PC-3 (cell line): ENCODE data around the gene HINFP.

Experiments
- EZH2 ChIP-seq: fragments of 300-600 bp; sonication (generic); IDR thresholded peaks from one replicate; pipeline ENCODE4 v1.6.1; 2017; ENCODE audit warnings: antibody characterized with exemption, mild to moderate bottlenecking, low read length; ENCODE audit not compliant: unreplicated experiment
- EZH2phosphoT487 ChIP-seq: fragments of 300-600 bp; sonication (generic); IDR thresholded peaks from 2 replicates; pipeline ENCODE4 v1.6.1; 2018; ENCODE audit warnings: mild to moderate bottlenecking, antibody characterized with exemption, low read length, borderline replicate concordance
- TF ChIP-seq, protein P1 (sequence below): fragments of 300-600 bp; sonication (generic); conservative IDR thresholded peaks from 2 replicates; pipeline ENCODE4 v1.5.1; 2017; ENCODE audit warnings: antibody characterized with exemption, low read depth, mild to moderate bottlenecking, low read length

GRCh38 chr11:119120639-119121007 lies 757 bp upstream of the HINFP start:
- TF ChIP-seq, protein P1, sequence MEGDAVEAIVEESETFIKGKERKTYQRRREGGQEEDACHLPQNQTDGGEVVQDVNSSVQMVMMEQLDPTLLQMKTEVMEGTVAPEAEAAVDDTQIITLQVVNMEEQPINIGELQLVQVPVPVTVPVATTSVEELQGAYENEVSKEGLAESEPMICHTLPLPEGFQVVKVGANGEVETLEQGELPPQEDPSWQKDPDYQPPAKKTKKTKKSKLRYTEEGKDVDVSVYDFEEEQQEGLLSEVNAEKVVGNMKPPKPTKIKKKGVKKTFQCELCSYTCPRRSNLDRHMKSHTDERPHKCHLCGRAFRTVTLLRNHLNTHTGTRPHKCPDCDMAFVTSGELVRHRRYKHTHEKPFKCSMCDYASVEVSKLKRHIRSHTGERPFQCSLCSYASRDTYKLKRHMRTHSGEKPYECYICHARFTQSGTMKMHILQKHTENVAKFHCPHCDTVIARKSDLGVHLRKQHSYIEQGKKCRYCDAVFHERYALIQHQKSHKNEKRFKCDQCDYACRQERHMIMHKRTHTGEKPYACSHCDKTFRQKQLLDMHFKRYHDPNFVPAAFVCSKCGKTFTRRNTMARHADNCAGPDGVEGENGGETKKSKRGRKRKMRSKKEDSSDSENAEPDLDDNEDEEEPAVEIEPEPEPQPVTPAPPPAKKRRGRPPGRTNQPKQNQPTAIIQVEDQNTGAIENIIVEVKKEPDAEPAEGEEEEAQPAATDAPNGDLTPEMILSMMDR = no peak
- TF ChIP-seq EZH2 = no peak
- no peak for TF ChIP-seq EZH2phosphoT487
